Endodermal cell (in vitro differentiated cells): Measurements from ENCODE around the gene CSN1S1. TPM values are rescaled to one million over a fixed set of nuclear protein-coding genes. Genes with fewer than 3 reads are reported as not detected.
A peak's percentile ranks its signal among the peaks of the same experiment; 100 is the strongest.

Experiments used
- DNase-seq: peaks from one replicate; pipeline ENCODE4 v3.0.0-alpha.2; 2017
- H3K27ac ChIP-seq: 2 replicates; pipeline ENCODE4 v1.5.1; 2013; ENCODE audit warnings: mild to moderate bottlenecking, low read depth, low read length, moderate library complexity
- H3K27me3 ChIP-seq: 2 replicates; pipeline ENCODE4 v1.6.1; 2013; ENCODE audit warnings: mild to moderate bottlenecking, low read length, moderate library complexity; ENCODE audit not compliant: insufficient read depth, control insufficient read depth, poor library complexity, severe bottlenecking
- H3K36me3 ChIP-seq: 2 replicates; pipeline ENCODE4 v1.7.0; 2013; ENCODE audit warnings: mild to moderate bottlenecking, low read length, moderate library complexity; ENCODE audit not compliant: control insufficient read depth, insufficient read depth
- H3K4me1 ChIP-seq: one replicate; pipeline ENCODE4 v1.7.0; 2013; ENCODE audit warnings: low read length; ENCODE audit not compliant: control insufficient read depth, insufficient read depth
- H3K4me3 ChIP-seq: 2 replicates; pipeline ENCODE4 v1.5.1; 2013; ENCODE audit warnings: mild to moderate bottlenecking, low read length, moderate library complexity
- H3K9ac ChIP-seq: 2 replicates; pipeline ENCODE4 v1.6.1; 2013; ENCODE audit warnings: mild to moderate bottlenecking, low read length, moderate library complexity; ENCODE audit not compliant: poor library complexity, severe bottlenecking; ENCODE audit errors: extremely low read depth
- H3K9me3 ChIP-seq: 2 replicates; pipeline ENCODE4 v1.6.1; 2013; ENCODE audit warnings: mild to moderate bottlenecking, low read length, moderate library complexity; ENCODE audit not compliant: control insufficient read depth
- H3K27ac Mint-ChIP-seq: 2 replicates; pipeline ENCODE4 v1.8.0; 2020; ENCODE audit warnings: mixed read lengths
- H3K27me3 Mint-ChIP-seq: 2 replicates; pipeline ENCODE4 v1.8.0; 2021; ENCODE audit warnings: mild to moderate bottlenecking, mixed read lengths; ENCODE audit not compliant: insufficient read depth
- H3K36me3 Mint-ChIP-seq: 2 replicates; pipeline ENCODE4 v1.8.0; 2020; ENCODE audit warnings: low read depth, mixed read lengths
- H3K4me1 Mint-ChIP-seq: 2 replicates; pipeline ENCODE4 v1.8.0; 2020; ENCODE audit warnings: mixed read lengths
- H3K4me3 Mint-ChIP-seq: 2 replicates; pipeline ENCODE4 v1.8.0; 2020; ENCODE audit warnings: mild to moderate bottlenecking, moderate library complexity, mixed read lengths
- H3K9me3 Mint-ChIP-seq: 2 replicates; pipeline ENCODE4 v1.8.0; 2020; ENCODE audit warnings: mild to moderate bottlenecking, mixed read lengths
- CTCF ChIP-seq: fragments of 200-600 bp; sonication (generic); conservative IDR thresholded peaks from 2 replicates; pipeline ENCODE4 v1.5.0; 2021; ENCODE audit warnings: antibody characterized with exemption, mild to moderate bottlenecking
- WGBS, 2 experiments: methylation state at CpG; one replicate each; pipeline versions ENCODE4 v1.1.5 to v1.1.7; 2013; ENCODE audit warnings: missing lambda C conversion rate in 2 of 2, mixed read lengths in 1 of 2; ENCODE audit not compliant: insufficient coverage in 1 of 2, insufficient read length in 1 of 2; 5-methylcytosine and 5-hydroxymethylcytosine counted together
- total RNA-seq, 2 donors: library from RNA; stranded (reverse); fragmentation: NEBNext Ultra II Directional in 1 of 2; extraction: Animal tissue kit (Norgen Biotek cat#: 25700) in 1 of 2; gene quantifications; 2 replicates in 1 of 2; 3 replicates in 1 of 2; pipeline ENCODE4 v1.2.1, GENCODE V29; 2021

The CSN1S1 gene
- total RNA-seq, 2 donors from 2014 or later = not detected

DNA sequence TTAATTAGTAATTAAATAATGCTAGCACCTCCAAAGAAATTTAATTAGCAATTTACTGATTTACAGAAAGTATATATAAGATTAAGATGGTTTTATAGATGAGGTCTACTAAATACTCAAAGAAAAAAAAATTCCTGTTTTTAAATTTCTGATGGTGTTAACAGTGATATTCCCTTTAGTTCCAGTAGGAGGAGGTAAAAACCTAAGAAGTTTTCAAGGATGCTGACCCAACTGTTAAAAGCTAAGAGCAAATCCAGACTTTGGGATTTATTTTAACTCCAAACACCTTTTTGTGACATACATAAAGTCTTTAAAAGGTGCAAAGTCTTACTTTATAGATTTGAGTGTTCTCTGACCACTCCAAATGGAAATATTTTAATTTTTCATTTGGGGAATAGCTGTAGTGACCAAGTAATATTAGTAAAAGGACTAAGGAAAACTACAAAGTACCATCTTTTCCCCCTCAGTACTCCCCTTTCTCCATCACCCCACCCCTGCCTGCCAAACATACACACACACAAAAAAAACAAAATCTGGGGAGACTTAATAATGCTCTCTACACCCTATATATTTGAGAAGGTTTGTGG is 34.2 kb upstream of the CSN1S1 start:
- Mint-ChIP-seq H3K9me3 (no peaks in the 10 kb centered on the region), H3K27me3 (no peaks in the 10 kb centered on the region), H3K4me1 (no peaks in the 10 kb centered on the region), H3K4me3 (no peak overlapping the region), H3K36me3 (no peaks in the 10 kb centered on the region), H3K27ac (no peak overlapping the region)
- H3K36me3 ChIP-seq = no peaks in the 10 kb centered on the region
- H3K9ac ChIP-seq = no peak overlapping the region
- no peak for DNase-seq
- TF ChIP-seq CTCF = peak; percentile 83
- no peaks in the 10 kb centered on the region for H3K4me1 ChIP-seq
- H3K27me3 ChIP-seq = no peaks in the 10 kb centered on the region
- H3K4me3 ChIP-seq = no peak overlapping the region
- H3K9me3 ChIP-seq = no peaks in the 10 kb centered on the region
- no peak overlapping the region for H3K27ac ChIP-seq

DNA sequence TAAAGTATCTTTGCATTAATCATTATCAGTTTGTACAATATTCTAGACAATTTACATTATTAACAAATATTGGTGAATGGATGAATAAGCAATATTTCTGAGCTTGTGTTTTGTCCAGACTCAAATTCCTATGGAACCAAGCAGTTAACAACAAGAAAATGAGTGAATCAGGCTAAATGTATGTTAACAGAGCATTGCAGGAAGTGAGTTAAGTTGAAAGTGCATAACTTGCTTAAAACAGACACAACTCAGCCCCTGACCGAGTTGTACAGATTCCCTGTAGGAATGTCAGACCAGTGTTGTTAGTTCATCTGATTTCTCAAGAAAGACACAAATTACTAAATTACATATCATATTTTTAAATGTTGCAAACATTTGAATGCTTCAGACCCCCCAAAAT is 23.7 kb upstream of the CSN1S1 start:
- Histone ChIP-seq H3K4me3 (no peak overlapping the region), H3K4me1 (no peaks in the 10 kb centered on the region), H3K9me3 (no peaks in the 10 kb centered on the region), H3K27me3 (no peaks in the 10 kb centered on the region), H3K27ac (no peak overlapping the region), H3K36me3 (no peaks in the 10 kb centered on the region), H3K9ac (no peak overlapping the region)
- WGBS, 2 experiments = 57 to 76% methylated on average over 1 of the region's 1 CpG
- H3K9me3 Mint-ChIP-seq = no peaks in the 10 kb centered on the region
- H3K36me3 Mint-ChIP-seq = no peaks in the 10 kb centered on the region
- no peak for TF ChIP-seq CTCF
- H3K27ac Mint-ChIP-seq = no peak overlapping the region
- DNase-seq = no peak
- no peaks in the 10 kb centered on the region for H3K27me3 Mint-ChIP-seq
- no peaks in the 10 kb centered on the region for H3K4me1 Mint-ChIP-seq
- H3K4me3 Mint-ChIP-seq = no peak overlapping the region

GRCh38 chr4:69909195-69909594 is 21.7 kb upstream of the CSN1S1 start:
- Histone ChIP-seq H3K27ac (no peak overlapping the region), H3K9me3 (no peaks in the 10 kb centered on the region), H3K36me3 (no peaks in the 10 kb centered on the region), H3K4me3 (no peak overlapping the region), H3K9ac (no peak overlapping the region), H3K27me3 (no peaks in the 10 kb centered on the region), H3K4me1 (no peaks in the 10 kb centered on the region)
- no peaks in the 10 kb centered on the region for H3K36me3 Mint-ChIP-seq
- no peak for TF ChIP-seq CTCF
- H3K4me3 Mint-ChIP-seq = no peak overlapping the region
- H3K4me1 Mint-ChIP-seq = no peaks in the 10 kb centered on the region
- H3K27ac Mint-ChIP-seq = no peak overlapping the region
- whole genome bisulfite sequencing, 2 experiments = 82 to 86% methylated on average over 2 to 4 of the region's 4 CpGs
- no peaks in the 10 kb centered on the region for H3K9me3 Mint-ChIP-seq
- no peak for DNase-seq
- no peaks in the 10 kb centered on the region for H3K27me3 Mint-ChIP-seq
